CD14-positive monocyte (primary cell): Measurements from ENCODE around the gene EBF3. TPM values are rescaled to one million over a fixed set of nuclear protein-coding genes. Genes with fewer than 3 reads are reported as not detected.

Source experiments
- DNase-seq, 3 donors: peaks; one replicate each; pipeline ENCODE4 v3.0.0-alpha.2; 2011 to 2022
- H2AFZ ChIP-seq: 2 replicates; pipeline ENCODE4 v1.6.0; 2012; ENCODE audit warnings: mild to moderate bottlenecking, low read depth, low read length, inconsistent platforms; ENCODE audit not compliant: insufficient read depth, poor library complexity, severe bottlenecking
- H3K27ac ChIP-seq, 2 donors: 1 replicate in 1 of 2; 2 replicates in 1 of 2; pipeline ENCODE4 v1.5.1; 2012 to 2013; ENCODE audit warnings: low read length in 2 of 2, control low read depth in 1 of 2, inconsistent platforms in 1 of 2, low read depth in 1 of 2, mild to moderate bottlenecking in 1 of 2
- H3K27me3 ChIP-seq, 2 donors: one replicate each; pipeline versions ENCODE4 v1.6.0 to v1.6.1; 2011 to 2013; ENCODE audit warnings: low read length in 2 of 2; ENCODE audit not compliant: control insufficient read depth in 2 of 2, insufficient read depth in 2 of 2
- H3K36me3 ChIP-seq, 2 donors: replicated peaks in 1 of 2; 1 replicate in 1 of 2; 2 replicates in 1 of 2; pipeline versions ENCODE4 v1.5.1 to v1.6.1; 2012 to 2013; ENCODE audit warnings: low read length in 2 of 2, control low read depth in 1 of 2, inconsistent platforms in 1 of 2, mild to moderate bottlenecking in 1 of 2; ENCODE audit not compliant: insufficient read depth in 2 of 2, control insufficient read depth in 1 of 2
- H3K4me1 ChIP-seq, 2 donors: 1 replicate in 1 of 2; 2 replicates in 1 of 2; pipeline versions ENCODE4 v1.5.1 to v1.6.1; 2012 to 2013; ENCODE audit warnings: low read length in 2 of 2, control low read depth in 1 of 2, inconsistent platforms in 1 of 2, mild to moderate bottlenecking in 1 of 2, moderate library complexity in 1 of 2; ENCODE audit not compliant: insufficient read depth in 2 of 2, control insufficient read depth in 1 of 2
- H3K4me2 ChIP-seq: replicated peaks from 2 replicates; pipeline ENCODE3; 2012; ENCODE audit warnings: low read length, moderate library complexity, mild to moderate bottlenecking; ENCODE audit not compliant: poor library complexity, severe bottlenecking; ENCODE audit errors: extremely low read depth
- H3K4me3 ChIP-seq, 3 experiments: fragments of 200-600 bp in 1 of 3; sonication (generic) in 1 of 3; replicated peaks in 1 of 3; 1 replicate in 2 of 3; 2 replicates in 1 of 3; pipeline ENCODE4 v1.5.1; 2011 to 2013; ENCODE audit warnings: low read length in 3 of 3, mild to moderate bottlenecking in 3 of 3, control low read depth in 2 of 3, low read depth in 2 of 3, inconsistent platforms in 1 of 3, moderate library complexity in 1 of 3
- H3K79me2 ChIP-seq: 2 replicates; pipeline ENCODE4 v1.6.0; 2012; ENCODE audit warnings: mild to moderate bottlenecking, control low read depth, inconsistent platforms, low read length, moderate library complexity; ENCODE audit not compliant: insufficient read depth
- H3K9ac ChIP-seq: 2 replicates; pipeline ENCODE4 v1.6.0; 2017; ENCODE audit warnings: low read length, mild to moderate bottlenecking; ENCODE audit not compliant: insufficient read depth, poor library complexity, severe bottlenecking
- H3K9me3 ChIP-seq, 2 donors: replicated peaks in 1 of 2; 1 replicate in 1 of 2; 2 replicates in 1 of 2; pipeline versions ENCODE4 v1.5.1 to v1.6.1; 2012 to 2013; ENCODE audit warnings: low read length in 2 of 2, control low read depth in 1 of 2; ENCODE audit not compliant: control insufficient read depth in 1 of 2, insufficient read depth in 1 of 2
- H4K20me1 ChIP-seq: 2 replicates; pipeline ENCODE4 v1.6.0; 2012; ENCODE audit warnings: mild to moderate bottlenecking, low read length, control low read depth, moderate library complexity; ENCODE audit not compliant: insufficient read depth
- H3K27ac Mint-ChIP-seq, 7 donors: one replicate each; pipeline ENCODE4 v1.8.0; 2020; ENCODE audit warnings: mild to moderate bottlenecking in 7 of 7, mixed read lengths in 7 of 7, moderate library complexity in 6 of 7, inconsistent platforms in 2 of 7
- H3K27me3 Mint-ChIP-seq, 3 donors: one replicate each; pipeline ENCODE4 v1.8.0; 2021 to 2022; ENCODE audit warnings: low read depth in 3 of 3, mild to moderate bottlenecking in 3 of 3, mixed read lengths in 3 of 3, moderate library complexity in 3 of 3, inconsistent platforms in 1 of 3
- H3K36me3 Mint-ChIP-seq, 2 donors: one replicate each; pipeline ENCODE4 v1.8.0; 2020; ENCODE audit warnings: mixed read lengths in 2 of 2, inconsistent platforms in 1 of 2, mild to moderate bottlenecking in 1 of 2
- H3K4me1 Mint-ChIP-seq: one replicate; pipeline ENCODE4 v1.8.0; 2020; ENCODE audit warnings: mild to moderate bottlenecking, mixed read lengths
- H3K4me3 Mint-ChIP-seq, 2 donors: one replicate each; pipeline ENCODE4 v1.8.0; 2020; ENCODE audit warnings: mild to moderate bottlenecking in 2 of 2, mixed read lengths in 2 of 2, moderate library complexity in 1 of 2
- H3K9me3 Mint-ChIP-seq, 7 donors: one replicate each; pipeline ENCODE4 v1.8.0; 2020 to 2022; ENCODE audit warnings: mixed read lengths in 7 of 7, mild to moderate bottlenecking in 6 of 7, moderate library complexity in 6 of 7, inconsistent platforms in 2 of 7
- WGBS: methylation state at CpG from one replicate; pipeline ENCODE4 v1.1.5; 2013; ENCODE audit warnings: missing lambda C conversion rate; ENCODE audit not compliant: insufficient coverage; 5-methylcytosine and 5-hydroxymethylcytosine counted together
- intact Hi-C, 2 donors: fragments of 100-400 bp; cut with micrococcal nuclease; formaldehyde crosslinking; loops; one replicate each; pipeline versions ENCODE4 v1.15.0 to v1.15.1; 2023
- polyA plus RNA-seq, 3 donors: library from polyadenylated mRNA; depleted of rRNA in 1 of 3; unstranded in 2 of 3; stranded (reverse) in 1 of 3; fragments of 300-500 nt in 2 of 3; fragments of >200 nt in 1 of 3; fragmentation: Illumina TruSeq in 2 of 3; gene quantifications; 1 replicate in 2 of 3; 2 replicates in 1 of 3; pipeline ENCODE4 v1.2.3, GENCODE V29; 2012 to 2021
- TF ChIP-seq, protein P1 (sequence below): fragments of 200-600 bp; IDR thresholded peaks from one replicate; pipeline ENCODE4 v1.8.0; 2022; ENCODE audit warnings: antibody characterized with exemption, mild to moderate bottlenecking

Gene EBF3
- polyA plus RNA-seq, 3 donors, result not detected

DNA sequence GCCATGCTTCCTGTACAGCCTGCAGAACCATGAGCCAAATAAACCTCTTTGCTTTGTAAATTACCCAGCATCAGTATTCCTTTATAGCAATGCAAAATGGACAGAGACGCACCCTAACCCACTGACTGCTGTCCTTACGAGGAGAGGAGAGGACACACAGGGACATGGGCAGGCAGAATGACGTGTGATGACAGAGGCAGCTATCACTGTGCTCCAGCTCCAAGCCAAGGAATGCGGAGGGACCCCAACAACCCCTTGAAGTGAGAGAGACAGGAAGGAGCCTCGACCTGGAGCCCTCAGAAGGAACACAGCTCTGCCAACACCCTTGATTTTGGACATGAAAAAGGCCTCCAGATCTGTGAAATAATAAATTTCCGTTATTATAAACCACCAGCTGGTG lies 46.6 kb upstream of the EBF3 start:
- no peaks in the 10 kb centered on the region for H3K36me3 Mint-ChIP-seq
- no peak for DNase-seq
- H3K27ac ChIP-seq, result no peak overlapping the region
- H3K4me1 Mint-ChIP-seq, result no peaks in the 10 kb centered on the region
- peaks cover 0 to 3% (median 0%) of the 10 kb centered on the region in 7 donors for H3K9me3 Mint-ChIP-seq
- no peak overlapping the region for H2AFZ ChIP-seq
- intact Hi-C loops, result no loop called here
- H3K36me3 ChIP-seq, result no peaks in the 10 kb centered on the region
- WGBS, result 82% methylated on average over 5 of the region's 6 CpGs
- H3K4me3 ChIP-seq, result no peak overlapping the region
- no peak overlapping the region for H3K9ac ChIP-seq
- TF ChIP-seq, protein P1, sequence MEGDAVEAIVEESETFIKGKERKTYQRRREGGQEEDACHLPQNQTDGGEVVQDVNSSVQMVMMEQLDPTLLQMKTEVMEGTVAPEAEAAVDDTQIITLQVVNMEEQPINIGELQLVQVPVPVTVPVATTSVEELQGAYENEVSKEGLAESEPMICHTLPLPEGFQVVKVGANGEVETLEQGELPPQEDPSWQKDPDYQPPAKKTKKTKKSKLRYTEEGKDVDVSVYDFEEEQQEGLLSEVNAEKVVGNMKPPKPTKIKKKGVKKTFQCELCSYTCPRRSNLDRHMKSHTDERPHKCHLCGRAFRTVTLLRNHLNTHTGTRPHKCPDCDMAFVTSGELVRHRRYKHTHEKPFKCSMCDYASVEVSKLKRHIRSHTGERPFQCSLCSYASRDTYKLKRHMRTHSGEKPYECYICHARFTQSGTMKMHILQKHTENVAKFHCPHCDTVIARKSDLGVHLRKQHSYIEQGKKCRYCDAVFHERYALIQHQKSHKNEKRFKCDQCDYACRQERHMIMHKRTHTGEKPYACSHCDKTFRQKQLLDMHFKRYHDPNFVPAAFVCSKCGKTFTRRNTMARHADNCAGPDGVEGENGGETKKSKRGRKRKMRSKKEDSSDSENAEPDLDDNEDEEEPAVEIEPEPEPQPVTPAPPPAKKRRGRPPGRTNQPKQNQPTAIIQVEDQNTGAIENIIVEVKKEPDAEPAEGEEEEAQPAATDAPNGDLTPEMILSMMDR, result no peak
- no peak overlapping the region for H3K4me2 ChIP-seq
- H3K4me3 Mint-ChIP-seq, result no peak overlapping the region
- H3K27me3 Mint-ChIP-seq, result peaks cover 2 to 11% (median 8%) of the 10 kb centered on the region in 3 donors
- H4K20me1 ChIP-seq, result no peaks in the 10 kb centered on the region
- no peaks in the 10 kb centered on the region for H3K9me3 ChIP-seq
- H3K27ac Mint-ChIP-seq, result no peak overlapping the region
- no peaks in the 10 kb centered on the region for H3K4me1 ChIP-seq
- no peaks in the 10 kb centered on the region for H3K27me3 ChIP-seq
- H3K79me2 ChIP-seq, result no peaks in the 10 kb centered on the region

DNA sequence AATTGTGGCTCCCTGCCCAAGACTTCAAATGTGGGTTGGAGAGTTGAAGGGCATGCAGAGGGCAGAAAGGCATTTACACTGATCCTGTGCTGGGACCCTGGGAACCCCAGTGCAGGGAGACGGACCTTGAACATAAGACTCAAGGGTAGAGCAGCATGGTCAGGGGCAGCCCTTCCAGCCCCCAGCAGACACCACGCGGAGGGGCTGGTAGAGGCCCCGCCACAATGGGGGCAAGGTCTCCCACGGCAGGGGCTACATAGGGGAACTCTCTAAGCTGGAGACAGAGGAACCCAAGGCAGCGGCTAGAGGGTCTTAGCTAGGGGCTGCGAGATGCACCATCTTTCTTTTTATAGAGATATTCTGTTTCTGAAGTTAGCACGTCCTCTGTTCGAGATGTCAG lies 45.2 kb upstream of the EBF3 start:
- Histone ChIP-seq H3K36me3 (no peaks in the 10 kb centered on the region), H3K79me2 (no peaks in the 10 kb centered on the region), H3K4me1 (no peaks in the 10 kb centered on the region), H3K9ac (no peak overlapping the region), H3K9me3 (peaks cover 3% of the 10 kb centered on the region in 2 donors), H2AFZ (no peak overlapping the region), H3K4me2 (no peak overlapping the region), H3K4me3 (no peak overlapping the region), H3K27me3 (peaks cover 0 to 2% of the 10 kb centered on the region in 2 donors), H3K27ac (no peak overlapping the region), H4K20me1 (no peaks in the 10 kb centered on the region)
- intact Hi-C loops, result no loop called here
- peaks cover 2 to 11% (median 8%) of the 10 kb centered on the region in 3 donors for H3K27me3 Mint-ChIP-seq
- WGBS, result 87% methylated on average over 5 of the region's 9 CpGs
- H3K9me3 Mint-ChIP-seq, result peaks cover 0 to 9% (median 3%) of the 10 kb centered on the region in 7 donors
- H3K4me3 Mint-ChIP-seq, result no peak overlapping the region
- DNase-seq, result no peak
- no peaks in the 10 kb centered on the region for H3K4me1 Mint-ChIP-seq
- TF ChIP-seq, protein P1, result no peak
- H3K27ac Mint-ChIP-seq, result no peak overlapping the region
- no peaks in the 10 kb centered on the region for H3K36me3 Mint-ChIP-seq
